Measurements from ENCODE around the gene ASB6.
A peak's percentile ranks its signal among the peaks of the same experiment; 100 is the strongest.
"Not testable (repeated sequence)": the region's sequence is repeated elsewhere in the genome, so short reads cannot be mapped to it uniquely, and the experiment has no call there.

The ASB6 gene

GRCh38 chr9:129666575-129666974, 24.6 kb upstream of the ASB6 start:
- no peak for DNase-seq

- no peak for DNase-seq
These were observed 24.0 kb upstream of the ASB6 start for GRCh38 chr9:129665814-129666520.

DNA sequence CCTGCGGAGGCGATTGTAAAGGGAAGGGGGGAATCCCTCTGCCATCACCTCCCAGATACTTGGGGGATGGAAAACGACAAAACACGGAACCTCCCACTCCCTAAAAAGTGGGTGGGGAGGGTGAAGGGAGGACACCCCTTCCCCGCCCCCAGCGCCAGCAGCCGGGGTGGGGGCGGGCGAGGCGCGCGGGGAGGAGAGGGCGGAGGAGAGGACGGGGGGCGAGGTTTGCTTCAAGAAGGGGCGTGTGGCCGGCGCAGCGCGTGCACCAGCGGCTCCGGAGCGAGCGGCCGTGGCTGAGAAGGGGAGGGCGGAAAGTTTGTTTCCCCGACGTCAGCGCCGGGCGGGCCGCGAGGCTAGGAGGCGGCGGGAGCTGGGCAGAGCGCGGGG, 23.4 kb upstream of the ASB6 start, which contains the start of gene PRRX2:
PRRX2 (plus strand) TSS at position 259 of the 387 bp plus-strand sequence. CDS start 221 bp downstream, outside the sequence.
- peak; percentile 25 for DNase-seq

GRCh38 chr9:129664746-129665388, 22.9 kb upstream of the ASB6 start:
- no peak for DNase-seq

DNA sequence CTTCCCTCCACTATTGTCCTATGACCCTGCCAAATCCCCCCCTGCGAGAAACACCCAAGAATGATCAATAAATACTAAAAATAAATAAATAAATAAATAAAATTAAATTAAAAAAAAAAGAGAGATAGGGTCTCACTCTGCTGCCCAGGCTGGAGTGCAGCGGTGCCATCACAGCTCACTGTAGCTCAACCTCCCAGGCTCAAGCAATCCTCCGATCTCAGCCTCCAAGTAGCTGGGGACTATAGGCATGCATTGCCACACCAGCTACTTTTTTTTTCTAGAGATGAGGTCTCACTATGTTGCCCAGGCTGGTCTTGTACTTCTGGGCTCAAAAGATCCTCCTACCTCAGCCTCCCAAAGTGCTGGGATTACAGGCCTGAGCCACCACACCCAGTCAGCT, 20.3 kb upstream of the ASB6 start:
- not testable (repeated sequence) for DNase-seq

- DNase-seq = no peak
These were observed 19.1 kb upstream of the ASB6 start for GRCh38 chr9:129661029-129661428.

DNA sequence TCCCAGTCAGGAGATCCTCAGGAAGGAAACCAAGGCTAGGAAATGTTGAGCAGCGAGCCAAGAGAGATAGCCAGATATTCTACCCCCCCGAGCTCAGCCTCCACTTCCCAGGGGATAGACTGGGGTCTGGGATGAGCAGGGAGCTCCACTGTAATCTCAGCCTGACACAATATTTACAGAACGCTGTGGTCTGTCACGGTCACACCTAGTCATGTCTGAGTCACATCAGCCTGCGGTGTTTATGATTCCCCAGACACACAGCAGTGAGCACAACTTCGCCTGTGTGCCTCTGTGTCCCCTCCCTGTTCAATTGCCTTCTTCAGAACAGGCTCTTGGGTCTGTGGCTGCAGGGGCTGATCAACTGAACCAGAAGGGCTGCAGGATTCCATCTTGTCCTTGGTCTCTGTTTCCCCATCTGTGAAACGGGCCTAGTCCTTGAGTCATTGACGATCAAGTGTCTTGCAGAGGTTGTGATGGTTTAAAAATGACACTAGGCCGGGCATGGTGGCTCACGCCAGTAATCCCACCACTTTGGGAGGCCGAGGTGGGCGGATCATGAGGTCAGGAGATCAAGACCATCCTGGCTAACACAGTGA, 14.9 kb upstream of the ASB6 start:
- no peak for DNase-seq

- DNase-seq = no peak
These were observed 13.7 kb upstream of the ASB6 start for GRCh38 chr9:129655696-129656095.

DNA sequence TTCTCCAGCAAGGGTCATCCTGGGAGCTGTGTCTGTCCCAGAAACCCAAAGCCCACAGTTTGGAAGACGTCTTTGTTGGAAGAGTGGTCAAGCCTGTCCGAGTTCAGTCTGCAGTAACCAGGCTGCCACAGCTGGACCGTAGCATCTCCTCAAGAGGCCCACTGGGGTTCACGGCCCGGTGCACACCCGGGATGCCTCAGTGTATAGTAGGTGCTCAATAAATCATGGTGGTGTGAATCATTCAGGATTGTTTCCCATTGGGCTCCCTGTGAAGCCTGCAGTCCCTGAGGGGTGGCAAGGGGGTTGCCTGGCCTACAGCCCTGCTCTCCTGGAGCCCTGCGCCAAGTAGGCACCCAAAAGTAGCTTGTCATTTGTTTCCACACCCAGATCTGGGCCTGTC, 13.2 kb upstream of the ASB6 start:
- no peak for DNase-seq

DNA sequence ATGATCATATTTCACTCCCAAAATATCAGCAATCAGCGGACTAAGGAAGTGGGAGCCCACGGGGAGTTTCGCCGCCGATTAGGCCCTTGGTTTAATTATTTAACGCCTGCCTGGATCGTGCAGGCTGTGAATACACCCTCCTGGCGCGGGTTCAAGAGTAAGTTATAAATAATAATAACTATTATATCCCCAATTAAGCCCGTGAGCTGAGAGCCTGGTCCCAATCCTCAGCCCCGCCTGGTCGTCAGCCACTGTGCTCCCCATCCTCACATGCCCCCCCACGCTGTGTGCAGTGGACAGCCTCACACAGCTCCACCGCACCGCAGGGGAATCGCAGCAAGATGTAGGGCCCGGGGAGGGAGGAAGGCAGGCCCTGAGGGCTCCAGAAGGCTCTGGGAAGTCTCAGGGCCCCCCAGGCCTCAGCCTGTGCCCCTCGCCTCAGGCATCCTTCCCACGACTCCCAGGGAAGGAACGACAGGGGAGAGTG, 12.6 kb upstream of the ASB6 start:
- DNase-seq = no peak

DNA sequence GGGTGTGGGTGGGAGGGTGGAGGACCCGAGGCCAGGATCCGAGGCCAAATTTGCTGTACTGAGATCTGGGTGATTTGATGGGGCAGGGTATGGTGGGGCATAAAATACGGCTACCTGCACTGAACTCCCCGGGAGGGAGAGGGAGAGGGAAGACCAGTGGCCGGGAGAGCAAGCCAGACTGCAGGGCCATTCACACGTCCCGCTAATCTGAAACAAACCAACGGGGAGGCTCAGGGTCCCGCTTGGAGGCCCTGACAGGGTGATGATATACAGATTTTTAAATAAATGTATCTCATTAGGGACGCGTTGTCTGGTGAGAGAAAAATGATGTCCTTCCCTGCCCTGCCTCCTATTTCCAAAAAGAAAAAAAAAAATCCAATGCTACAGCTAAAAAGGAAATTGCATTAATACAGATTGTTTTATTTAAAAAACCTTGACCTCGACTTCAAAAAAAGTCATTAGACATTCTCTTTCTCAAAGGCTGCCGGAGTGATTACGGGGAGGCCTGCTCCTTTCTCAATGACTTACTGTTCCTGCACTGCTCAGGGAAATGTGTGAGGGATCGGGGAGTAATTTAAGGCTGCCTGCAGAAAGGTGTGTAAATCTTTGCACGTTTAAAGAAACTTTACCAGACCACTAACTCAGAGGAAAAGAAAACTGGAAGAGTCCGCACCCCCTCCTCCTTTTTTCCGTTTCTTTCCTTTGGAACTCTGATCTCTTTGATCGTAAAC, 12.0 kb upstream of the ASB6 start:
- no peak for DNase-seq

- no peak for DNase-seq
These were observed 8.8 kb upstream of the ASB6 start for GRCh38 chr9:129650680-129651235.

DNA sequence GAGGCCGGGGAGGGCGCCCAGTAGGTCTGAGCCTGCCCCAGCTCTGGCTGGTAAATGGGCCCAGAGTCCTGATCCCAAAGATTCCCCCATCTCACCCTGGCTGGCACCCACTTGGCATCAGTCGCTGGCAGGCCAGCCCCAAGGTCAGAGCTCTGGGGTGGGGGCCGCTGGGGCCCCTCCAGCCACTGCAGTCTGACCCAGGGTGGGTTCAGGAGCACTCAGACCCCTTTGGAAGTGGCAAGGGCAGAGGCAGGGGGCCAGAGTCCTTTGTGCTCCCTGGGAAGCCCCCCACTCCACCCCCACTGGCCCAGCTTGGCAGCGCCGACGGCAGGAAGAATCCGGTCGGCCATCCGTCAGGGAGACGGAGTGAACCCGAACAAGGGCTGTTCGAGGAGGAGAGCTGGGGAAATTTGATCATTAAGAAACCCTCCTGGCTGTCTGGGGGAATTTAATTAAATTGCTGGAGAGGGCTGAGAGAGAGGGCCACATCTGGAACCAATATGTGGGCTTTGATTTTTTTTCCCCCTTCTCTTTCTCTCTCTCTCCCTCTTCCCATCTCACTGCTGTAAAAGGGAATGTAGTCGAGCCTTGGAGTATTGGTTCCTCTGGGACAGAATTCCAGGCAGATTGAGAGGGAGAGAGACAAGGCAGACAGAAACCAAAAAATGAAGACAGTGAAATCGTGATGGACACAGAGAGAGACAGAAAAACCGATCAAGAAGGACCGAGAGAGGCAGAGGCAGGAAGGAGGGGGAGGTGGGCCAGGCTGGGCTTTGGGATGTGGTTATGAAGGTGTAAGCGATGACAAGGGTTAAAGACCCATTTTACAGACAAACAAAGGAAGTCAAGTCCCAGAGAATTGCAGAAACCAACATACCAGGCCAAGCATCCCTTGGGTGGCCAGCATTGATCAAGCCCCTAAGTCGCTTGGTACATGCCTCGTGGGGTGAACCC, 8.1 kb upstream of the ASB6 start:
- no peak for DNase-seq

DNA sequence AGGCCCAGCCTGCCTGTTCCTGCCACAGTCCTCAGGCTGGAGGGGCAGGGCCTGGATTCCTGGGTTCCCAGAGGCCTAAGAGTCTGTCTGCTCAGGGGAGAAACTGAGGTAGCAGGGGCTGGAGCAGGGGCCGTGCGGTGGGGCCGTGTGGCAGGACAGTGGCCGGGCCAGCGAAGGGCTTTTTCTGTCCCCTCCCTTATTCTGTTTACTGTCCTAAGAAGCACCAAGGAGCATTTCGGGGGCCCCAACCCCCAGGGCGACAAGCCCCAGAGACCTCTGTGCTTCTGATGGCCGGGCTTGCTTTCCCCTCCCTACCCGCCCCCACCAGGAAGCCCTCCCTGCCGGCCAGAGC, 6.8 kb upstream of the ASB6 start:
- no peak for DNase-seq

DNA sequence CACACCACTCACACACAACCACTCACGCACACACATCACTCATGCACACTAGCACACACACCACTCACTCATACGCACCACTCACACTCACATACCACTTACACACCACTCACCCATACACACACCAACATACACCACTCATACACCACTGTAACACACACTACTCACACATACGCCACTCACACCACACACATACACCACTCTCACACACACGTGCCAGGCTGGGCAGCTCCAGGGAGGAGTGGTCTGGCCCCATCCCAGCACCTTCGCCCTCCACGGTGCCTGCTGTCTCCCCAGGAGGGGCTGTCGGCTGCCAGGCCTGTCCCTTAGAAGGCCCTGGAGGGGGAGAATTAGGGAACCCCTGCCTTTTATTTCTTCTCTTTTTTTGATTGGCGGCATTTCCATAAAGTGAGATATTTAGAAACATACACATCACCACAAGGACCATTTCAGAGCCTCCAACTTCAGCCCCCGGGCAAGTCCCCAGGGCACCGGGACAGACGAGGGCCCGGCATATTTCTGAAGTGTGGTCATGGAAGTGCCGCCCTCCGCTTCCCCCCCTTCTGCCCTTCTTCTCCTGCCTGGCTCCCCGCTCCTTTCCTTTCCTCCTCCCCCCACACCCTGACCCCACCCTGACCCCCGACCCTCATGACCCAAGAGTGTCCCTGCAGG, 6.3 kb upstream of the ASB6 start:
- no peak for DNase-seq

- DNase-seq = no peak
These were observed 5.7 kb upstream of the ASB6 start for GRCh38 chr9:129647635-129648034.

- no peak for DNase-seq
These were observed 4.7 kb upstream of the ASB6 start for GRCh38 chr9:129646654-129647053.

DNA sequence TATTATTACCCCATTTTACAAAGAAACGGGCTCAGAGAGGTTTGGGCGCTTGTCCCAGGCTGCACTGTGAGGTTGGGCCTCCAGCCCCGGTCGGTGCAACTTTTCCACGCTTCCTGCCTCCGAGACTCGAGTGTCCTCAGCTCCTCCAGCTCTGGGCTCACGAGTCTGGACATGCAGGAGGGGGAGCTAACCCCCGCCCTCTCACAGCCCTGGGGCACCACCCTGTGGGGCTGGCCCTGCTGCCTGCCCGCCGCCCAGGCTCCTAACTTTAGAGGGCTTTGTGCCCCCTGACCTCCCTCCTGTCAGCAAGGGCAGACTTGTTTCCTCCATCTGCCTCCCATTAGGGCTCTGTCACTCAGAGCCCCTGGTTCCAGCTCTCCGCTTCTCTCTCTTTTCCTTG, 4.3 kb upstream of the ASB6 start:
- DNase-seq = no peak

DNA sequence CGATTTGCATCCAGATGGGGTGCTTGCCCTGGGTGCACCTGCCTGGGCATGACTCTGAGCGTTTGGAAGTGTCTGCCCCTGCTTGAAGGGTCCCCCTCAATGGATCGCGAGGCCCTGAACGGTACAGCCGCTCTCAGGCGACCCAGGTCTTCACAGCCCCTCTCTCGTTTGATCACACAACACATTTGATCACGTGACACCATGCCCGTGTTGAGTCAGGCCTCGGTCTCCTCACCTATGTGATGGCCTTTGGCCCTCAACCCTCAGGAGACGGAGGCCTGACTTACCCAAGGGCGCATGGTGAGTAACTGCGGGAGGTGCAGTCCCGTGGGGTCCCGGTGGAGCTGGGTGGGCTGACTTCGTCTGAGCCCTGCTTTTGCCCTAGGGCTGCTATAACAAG, 3.0 kb upstream of the ASB6 start:
- DNase-seq = no peak

DNA sequence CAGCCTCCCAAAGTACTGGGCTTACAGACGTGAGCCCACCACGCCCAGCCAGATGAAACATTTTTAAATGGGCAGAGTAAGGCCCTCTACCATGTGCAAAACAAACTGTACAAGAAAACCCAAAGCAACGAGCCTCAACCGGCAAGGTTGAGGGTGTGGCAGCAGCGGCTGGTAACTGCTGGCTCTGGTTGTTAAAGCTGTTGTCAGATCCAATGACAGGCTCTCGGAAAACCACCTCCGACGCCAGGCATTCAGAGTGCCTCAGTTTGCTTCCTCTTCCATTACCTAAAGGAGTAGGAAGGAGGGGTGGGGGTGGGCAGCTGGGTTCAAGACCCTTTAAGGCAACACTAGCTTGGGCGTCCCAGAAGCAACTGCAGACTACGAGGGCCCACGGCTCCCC, 2.4 kb upstream of the ASB6 start:
- no peak for DNase-seq

DNA sequence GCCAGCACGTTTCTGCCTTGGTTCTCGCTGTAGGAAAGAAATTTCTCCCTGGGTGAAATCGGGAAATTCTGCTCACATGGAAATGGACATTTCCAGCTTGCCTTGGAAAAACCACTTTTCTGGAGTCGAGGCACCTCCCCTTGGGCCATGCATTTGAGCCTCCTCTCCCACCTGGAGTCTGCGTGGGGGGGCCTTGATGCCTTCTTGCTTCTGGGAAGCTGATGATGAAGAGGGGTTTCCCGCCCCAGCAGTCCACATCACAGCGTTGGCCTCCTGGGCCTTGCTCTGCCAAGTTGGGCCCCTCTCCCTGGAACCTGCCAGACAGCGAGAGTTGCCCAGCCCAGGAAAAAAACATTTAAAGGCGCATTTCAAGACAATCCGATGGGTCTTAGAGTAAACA, 1.8 kb upstream of the ASB6 start:
- no peak for DNase-seq
